Measurements from ENCODE around the gene ALG5.

ALG5 gene

GRCh38 chr13:36998624-36999041 lies 507 bp downstream of the ALG5 start:
- no peak for TF ChIP-seq CTCF (IDR thresholded peaks at IDR 0.05; ENCODE audit: unreplicated experiment in 3 of 3)
- H3K27me3 Mint-ChIP-seq (ENCODE audit: low read depth): no peaks in the 10 kb centered on the region
- H3K4me3 Mint-ChIP-seq: peak overlapping the region; percentile 98 to 100 (median 100)
- H3K36me3 Mint-ChIP-seq (ENCODE audit: low read depth): peaks cover 13% of the 10 kb centered on the region
- peak overlapping the region; percentile 100 for H3K27ac Mint-ChIP-seq
- no peaks in the 10 kb centered on the region for H3K9me3 Mint-ChIP-seq
- H3K4me1 Mint-ChIP-seq: peaks cover 46% of the 10 kb centered on the region

GRCh38 chr13:36997716-36998427 lies 1.3 kb downstream of the ALG5 start:
- TF ChIP-seq CTCF (IDR thresholded peaks at IDR 0.05; ENCODE audit: unreplicated experiment in 3 of 3): no peak
- Mint-ChIP-seq H3K4me1 (peaks cover 48% of the 10 kb centered on the region), H3K4me3 (peak overlapping the region; percentile 98 to 100 (median 100)), H3K27ac (peak overlapping the region; percentile 100), H3K36me3 (ENCODE audit: low read depth) (peaks cover 14% of the 10 kb centered on the region), H3K9me3 (no peaks in the 10 kb centered on the region), H3K27me3 (ENCODE audit: low read depth) (no peaks in the 10 kb centered on the region)

GRCh38 chr13:36992362-36992761 lies 6.8 kb downstream of the ALG5 start:
- Mint-ChIP-seq H3K27me3 (ENCODE audit: low read depth) (no peaks in the 10 kb centered on the region), H3K4me3 (no peak overlapping the region)

GRCh38 chr13:36986462-36987240 lies 12.5 kb downstream of the ALG5 start:
- H3K9me3 Mint-ChIP-seq: no peaks in the 10 kb centered on the region
- H3K27me3 Mint-ChIP-seq (ENCODE audit: low read depth): no peaks in the 10 kb centered on the region
- H3K27ac Mint-ChIP-seq: no peak overlapping the region
- H3K36me3 Mint-ChIP-seq (ENCODE audit: low read depth): peaks cover 61% of the 10 kb centered on the region
- TF ChIP-seq CTCF (IDR thresholded peaks at IDR 0.05; ENCODE audit: unreplicated experiment in 3 of 3): no peak
- H3K4me1 Mint-ChIP-seq: no peaks in the 10 kb centered on the region
- no peak overlapping the region for H3K4me3 Mint-ChIP-seq

More at GRCh38 chr13:36992362-36992761, 6.8 kb downstream of the ALG5 start:
- H3K27ac Mint-ChIP-seq: peak overlapping the region; percentile 10 to 51 (median 29)
- peaks cover 28% of the 10 kb centered on the region for H3K4me1 Mint-ChIP-seq
- no peak for TF ChIP-seq CTCF (IDR thresholded peaks at IDR 0.05; ENCODE audit: unreplicated experiment in 3 of 3)
- peaks cover 59% of the 10 kb centered on the region for H3K36me3 Mint-ChIP-seq (ENCODE audit: low read depth)
- H3K9me3 Mint-ChIP-seq: no peaks in the 10 kb centered on the region

GRCh38 chr13:36981156-36981743 lies 17.9 kb downstream of the ALG5 start:
- Mint-ChIP-seq H3K36me3 (ENCODE audit: low read depth) (peaks cover 43% of the 10 kb centered on the region), H3K4me1 (no peaks in the 10 kb centered on the region), H3K27ac (peak overlapping the region in 1 of 3 experiments; percentile 54), H3K27me3 (ENCODE audit: low read depth) (no peaks in the 10 kb centered on the region), H3K4me3 (no peak overlapping the region), H3K9me3 (no peaks in the 10 kb centered on the region)
- peak; percentile 52 to 63 (median 59) for TF ChIP-seq CTCF (IDR thresholded peaks at IDR 0.05; ENCODE audit: unreplicated experiment in 3 of 3)

All from nephron (organoid).